GM21447 (cell line): ENCODE results near the gene GALNT9.
"Not testable (repeated sequence)": the region's sequence is repeated elsewhere in the genome, so short reads cannot be mapped to it uniquely, and the experiment has no call there.

Source experiments
- ATAC-seq: cut with Tn5 transposase; IDR thresholded peaks from one replicate; pipeline ENCODE4 v1.9.1; 2021; ENCODE audit not compliant: unreplicated experiment

GALNT9 gene

GRCh38 chr12:132295561-132295960 is 33.8 kb downstream of the GALNT9 start:
- ATAC-seq: not testable (repeated sequence)

- no peak for ATAC-seq
Observed at GRCh38 chr12:132295101-132295526, 34.3 kb downstream of the GALNT9 start.

- ATAC-seq: no peak
Observed at GRCh38 chr12:132294121-132295034, 35.0 kb downstream of the GALNT9 start.

GRCh38 chr12:132292328-132293319 is 36.8 kb downstream of the GALNT9 start:
- ATAC-seq: no peak

- no peak for ATAC-seq
Observed at GRCh38 chr12:132291402-132292175, 37.8 kb downstream of the GALNT9 start.

GRCh38 chr12:132290203-132290540 is 39.2 kb downstream of the GALNT9 start:
- ATAC-seq: no peak

GRCh38 chr12:132289356-132290202 is 39.8 kb downstream of the GALNT9 start:
- no peak for ATAC-seq

GRCh38 chr12:132288516-132289215 is 40.7 kb downstream of the GALNT9 start:
- ATAC-seq: no peak

GRCh38 chr12:132287391-132288238 is 41.8 kb downstream of the GALNT9 start:
- ATAC-seq: no peak

- ATAC-seq: no peak
Observed at GRCh38 chr12:132286912-132287311, 42.5 kb downstream of the GALNT9 start.

GRCh38 chr12:132285991-132286681 is 43.3 kb downstream of the GALNT9 start:
- no peak for ATAC-seq

- no peak for ATAC-seq
Observed at GRCh38 chr12:132284827-132285741, 44.3 kb downstream of the GALNT9 start.

GRCh38 chr12:132284071-132284826 is 45.1 kb downstream of the GALNT9 start:
- ATAC-seq: no peak

- no peak for ATAC-seq
Observed at GRCh38 chr12:132282950-132283771, 46.2 kb downstream of the GALNT9 start.
